GM18520 (cell line): Measurements from ENCODE around the gene PPP2R5C.

ENCODE experiments used
- ATAC-seq: cut with Tn5 transposase; IDR thresholded peaks from one replicate; pipeline ENCODE4 v1.9.1; 2021; ENCODE audit not compliant: unreplicated experiment

The PPP2R5C gene

GRCh38 chr14:101882141-101882935, 120.8 kb downstream of the PPP2R5C start:
- no peak for ATAC-seq

- ATAC-seq, result no peak
Observed at GRCh38 chr14:101884089-101884933, 122.8 kb downstream of the PPP2R5C start.

- ATAC-seq, result no peak
Observed at GRCh38 chr14:101884934-101885576, 123.5 kb downstream of the PPP2R5C start.

- ATAC-seq, result no peak
Observed at GRCh38 chr14:101887219-101887618, 125.7 kb downstream of the PPP2R5C start.

GRCh38 chr14:101888182-101888581, 126.7 kb downstream of the PPP2R5C start:
- no peak for ATAC-seq

- no peak for ATAC-seq
Observed at GRCh38 chr14:101889366-101889765, 127.9 kb downstream of the PPP2R5C start.

- no peak for ATAC-seq
Observed at GRCh38 chr14:101889898-101890297, 128.4 kb downstream of the PPP2R5C start.

DNA sequence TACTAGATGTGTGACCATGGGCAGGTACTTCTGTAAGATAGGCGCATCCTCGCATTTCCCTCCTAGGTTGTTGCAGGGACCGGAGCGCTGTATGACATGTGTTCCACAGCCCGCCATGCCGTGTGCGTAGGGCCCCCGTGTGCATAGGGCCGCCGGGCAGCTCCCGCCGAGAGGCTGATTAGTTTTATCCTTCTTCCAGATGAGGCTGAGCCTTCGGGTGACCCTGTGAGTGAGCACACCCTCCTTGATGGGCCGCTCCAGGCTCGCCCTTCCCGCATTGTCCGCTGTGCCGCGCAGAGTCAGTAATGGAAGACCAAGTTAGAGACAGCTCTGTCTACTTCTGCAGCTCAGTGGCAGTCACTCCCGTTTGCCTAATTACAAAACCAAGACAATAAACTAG, 130.0 kb downstream of the PPP2R5C start:
- no peak for ATAC-seq

DNA sequence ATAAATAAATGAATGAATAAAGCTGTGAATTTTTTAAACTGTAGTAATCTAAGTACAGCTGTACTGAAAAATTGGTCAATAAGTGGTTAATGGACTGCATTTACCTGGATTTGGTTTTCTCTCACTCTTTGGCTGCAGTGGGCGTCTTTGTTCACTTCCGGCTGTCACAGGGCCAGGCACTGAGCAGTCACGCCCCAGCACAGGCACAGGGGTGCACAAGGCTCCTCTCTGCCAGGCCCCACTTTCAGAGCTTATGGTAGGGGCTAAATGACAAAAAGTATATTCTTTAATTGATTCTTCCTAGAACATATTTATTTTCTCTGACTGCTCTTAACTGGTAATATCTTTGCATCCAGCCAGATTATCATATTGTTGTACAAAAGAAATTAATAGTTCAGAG, 132.2 kb downstream of the PPP2R5C start:
- no peak for ATAC-seq

- no peak for ATAC-seq
Observed at GRCh38 chr14:101894365-101895081, 133.0 kb downstream of the PPP2R5C start.

GRCh38 chr14:101895256-101895655, 133.7 kb downstream of the PPP2R5C start:
- ATAC-seq, result no peak

DNA sequence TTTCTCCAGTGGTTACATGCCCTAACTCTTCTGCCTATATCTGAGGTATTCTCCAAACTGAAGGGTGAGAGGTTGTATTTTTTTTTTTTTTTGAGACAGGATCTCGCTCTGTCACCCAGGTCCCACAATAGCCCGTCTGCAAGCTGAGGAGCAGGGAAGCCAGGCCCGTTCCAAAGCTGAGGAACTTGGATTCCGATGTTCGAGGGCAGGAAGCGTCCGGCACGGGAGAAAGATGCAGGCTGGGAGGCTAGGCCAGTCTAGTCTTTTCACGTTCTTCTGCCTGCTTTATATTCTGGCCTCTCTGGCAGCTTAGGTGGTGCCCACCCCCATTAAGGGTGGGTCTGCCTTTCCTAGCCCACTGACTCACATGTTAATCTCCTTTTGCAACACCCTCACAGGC, 135.8 kb downstream of the PPP2R5C start:
- no peak for ATAC-seq

- no peak for ATAC-seq
Observed at GRCh38 chr14:101898416-101898815, 136.9 kb downstream of the PPP2R5C start.

DNA sequence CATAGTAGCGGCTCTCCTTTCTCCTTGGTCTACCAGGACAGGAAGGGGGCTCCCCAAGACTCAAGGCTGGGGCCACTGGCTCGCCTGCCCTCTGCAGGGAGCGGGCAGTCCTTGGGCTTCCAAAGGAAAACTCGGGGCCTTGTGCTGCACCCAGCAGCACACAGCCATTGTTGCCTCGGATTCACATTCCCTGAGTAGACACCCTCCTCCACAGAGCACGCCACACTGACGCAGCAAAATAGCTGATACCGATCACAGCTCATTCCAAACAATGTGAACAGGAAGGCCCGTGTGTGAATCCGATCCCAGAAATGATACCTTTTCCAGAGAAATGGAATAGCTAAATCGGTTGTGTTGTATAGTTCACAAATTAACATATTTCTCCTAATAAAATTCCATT, 137.8 kb downstream of the PPP2R5C start:
- no peak for ATAC-seq

DNA sequence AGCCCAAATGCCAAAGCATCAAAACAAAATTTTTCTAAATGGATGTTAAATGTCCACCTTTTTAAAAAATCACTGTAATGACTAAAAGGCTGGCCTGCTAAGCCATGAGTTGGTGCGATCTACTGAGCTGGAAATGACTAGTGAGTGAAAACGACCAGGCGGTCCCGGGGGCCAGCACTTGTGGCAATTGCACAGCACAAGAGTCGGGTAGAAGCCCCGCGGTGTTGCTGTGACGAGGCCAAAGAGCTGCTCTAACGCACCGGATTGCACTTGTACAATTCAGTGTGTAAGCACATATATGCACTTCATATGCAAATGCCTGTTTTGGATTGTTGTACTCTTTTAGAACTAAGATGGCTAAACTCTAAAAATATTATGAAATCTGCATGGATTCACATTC, 138.7 kb downstream of the PPP2R5C start:
- no peak for ATAC-seq

DNA sequence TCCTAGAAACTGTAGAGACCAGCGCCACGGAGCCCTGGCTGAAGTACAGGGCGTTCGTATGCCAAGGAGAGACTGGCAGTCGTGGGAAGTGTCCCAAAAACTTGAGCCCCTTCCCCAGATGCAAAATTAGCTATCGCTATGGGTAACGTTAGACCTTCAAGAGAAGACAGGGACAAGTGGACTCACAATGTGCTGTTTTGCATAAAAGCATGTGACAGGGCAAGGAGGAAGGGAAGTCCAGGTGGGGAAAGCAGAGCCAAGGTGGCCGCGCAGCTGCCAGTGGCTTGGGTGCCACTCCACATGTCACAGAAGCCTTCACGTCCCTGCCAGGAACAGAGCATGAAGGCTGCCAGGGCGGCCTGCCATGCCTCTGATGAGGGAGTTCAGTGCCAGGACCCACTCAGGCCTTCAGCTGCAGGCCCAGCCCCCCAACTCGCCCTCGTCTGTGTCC, 141.6 kb downstream of the PPP2R5C start:
- ATAC-seq, result no peak

- no peak for ATAC-seq
Observed at GRCh38 chr14:101905614-101906013, 144.1 kb downstream of the PPP2R5C start.

GRCh38 chr14:101906645-101907044, 145.1 kb downstream of the PPP2R5C start:
- no peak for ATAC-seq

DNA sequence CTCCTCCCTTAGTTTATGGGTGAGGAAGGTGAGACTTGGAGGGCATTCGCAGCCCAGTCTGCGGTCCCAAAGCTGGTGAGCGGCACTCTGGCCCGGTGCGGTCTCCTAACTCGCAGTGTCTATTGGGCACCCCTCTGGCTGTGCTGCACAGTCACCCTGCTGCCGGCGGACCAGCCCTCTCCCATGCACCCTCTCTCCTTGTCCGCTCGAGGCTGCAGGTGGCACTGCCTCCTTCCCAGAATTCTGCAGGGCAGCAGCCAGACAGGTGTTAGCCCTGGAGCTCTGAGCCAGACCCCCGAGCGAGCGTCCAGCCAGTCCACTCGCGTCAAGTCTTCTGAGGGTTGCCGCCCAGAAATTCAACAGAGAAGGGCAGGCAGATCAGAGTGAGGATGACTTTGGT, 146.1 kb downstream of the PPP2R5C start:
- no peak for ATAC-seq

- no peak for ATAC-seq
Observed at GRCh38 chr14:101908795-101909194, 147.3 kb downstream of the PPP2R5C start.
